Measurements from ENCODE around the gene PCDH1. TPM values are rescaled to one million over a fixed set of nuclear protein-coding genes. Genes with fewer than 3 reads are reported as not detected.

PCDH1 gene
- total and polyA plus RNA-seq, 7 donors, result 8.6 to 47.2 (median 13.2) TPM

DNA sequence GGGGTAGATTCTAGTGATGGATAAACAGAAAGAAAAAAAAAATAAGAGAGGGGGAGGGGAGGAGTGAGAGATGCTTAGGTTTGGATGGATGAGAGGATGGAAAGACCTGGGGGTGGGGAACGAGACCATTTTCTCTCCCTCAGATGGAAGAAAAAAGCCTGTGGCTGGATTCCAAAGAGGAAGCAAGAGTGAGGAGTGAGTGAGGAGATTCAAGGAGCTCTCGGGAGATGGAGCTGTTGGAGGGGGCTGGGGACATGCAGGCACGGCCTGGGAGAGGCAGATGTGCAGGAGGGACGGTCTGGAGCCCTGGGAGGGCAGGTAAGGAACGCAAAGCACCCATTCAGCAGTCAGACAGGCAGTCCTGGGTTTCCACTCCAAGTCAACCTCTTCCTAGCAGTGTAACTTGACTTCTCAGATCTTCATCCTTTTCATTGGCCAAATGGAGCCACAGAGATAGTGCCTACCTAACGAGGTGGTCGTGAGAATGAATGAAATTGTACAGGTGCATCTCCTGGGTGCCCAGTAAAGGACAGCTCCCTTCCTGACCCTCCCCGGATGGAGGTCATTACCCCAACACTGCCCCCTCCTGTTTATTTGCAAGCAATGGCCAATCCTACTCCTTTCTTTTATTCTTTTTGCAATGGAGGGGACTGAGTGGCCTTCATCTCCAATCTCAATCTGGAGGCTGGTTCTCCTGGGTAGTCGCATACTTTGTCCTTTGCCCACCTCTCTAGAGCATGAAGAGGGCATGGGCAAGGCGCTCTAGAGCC lies 52.2 kb downstream of the PCDH1 start:
- intact Hi-C loops (cut with DNase I), result no loop called here

DNA sequence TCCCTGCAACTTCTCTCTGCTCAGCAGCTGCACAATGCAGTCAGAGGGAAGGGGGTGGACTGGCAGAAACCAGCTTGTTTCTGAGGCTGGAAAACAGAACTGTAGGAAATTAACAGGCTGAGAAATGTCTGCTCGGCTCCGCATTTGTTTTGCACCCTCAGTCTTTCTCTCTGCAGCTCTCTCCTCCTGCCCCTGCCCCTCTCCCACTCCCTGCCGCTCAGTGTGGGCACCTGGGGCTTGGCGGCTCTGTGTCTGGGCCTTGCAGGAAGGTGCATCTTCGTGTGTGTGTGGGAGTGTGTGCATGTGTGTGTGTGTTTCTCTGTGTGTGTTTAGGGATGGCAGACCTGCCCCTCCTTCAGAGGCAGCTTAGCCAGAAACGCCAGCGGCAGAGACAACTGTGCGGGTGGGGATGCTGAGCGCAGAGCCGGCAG lies 53.0 kb downstream of the PCDH1 start:
- no peak overlapping the region for H3K27ac ChIP-seq
- peaks cover 0 to 11% (median 0%) of the 10 kb centered on the region in 3 donors for H3K27me3 ChIP-seq
- WGBS, 2 donors, result 56 to 71% methylated on average over 10 of the region's 10 CpGs
- H3K4me1 ChIP-seq, result no peaks in the 10 kb centered on the region
- no peak for DNase-seq
- intact Hi-C loops (cut with DNase I), result no loop called here
- H3K36me3 ChIP-seq, result no peaks in the 10 kb centered on the region
- no peaks in the 10 kb centered on the region for H3K9me3 ChIP-seq
- H3K4me3 ChIP-seq, result no peak overlapping the region
- no peak for TF ChIP-seq EP300 (IDR thresholded peaks at IDR 0.05)
- TF ChIP-seq POLR2A (IDR thresholded peaks at IDR 0.05), result no peak
- TF ChIP-seq POLR2AphosphoS5 (IDR thresholded peaks at IDR 0.05), result no peak
- TF ChIP-seq, protein P1, sequence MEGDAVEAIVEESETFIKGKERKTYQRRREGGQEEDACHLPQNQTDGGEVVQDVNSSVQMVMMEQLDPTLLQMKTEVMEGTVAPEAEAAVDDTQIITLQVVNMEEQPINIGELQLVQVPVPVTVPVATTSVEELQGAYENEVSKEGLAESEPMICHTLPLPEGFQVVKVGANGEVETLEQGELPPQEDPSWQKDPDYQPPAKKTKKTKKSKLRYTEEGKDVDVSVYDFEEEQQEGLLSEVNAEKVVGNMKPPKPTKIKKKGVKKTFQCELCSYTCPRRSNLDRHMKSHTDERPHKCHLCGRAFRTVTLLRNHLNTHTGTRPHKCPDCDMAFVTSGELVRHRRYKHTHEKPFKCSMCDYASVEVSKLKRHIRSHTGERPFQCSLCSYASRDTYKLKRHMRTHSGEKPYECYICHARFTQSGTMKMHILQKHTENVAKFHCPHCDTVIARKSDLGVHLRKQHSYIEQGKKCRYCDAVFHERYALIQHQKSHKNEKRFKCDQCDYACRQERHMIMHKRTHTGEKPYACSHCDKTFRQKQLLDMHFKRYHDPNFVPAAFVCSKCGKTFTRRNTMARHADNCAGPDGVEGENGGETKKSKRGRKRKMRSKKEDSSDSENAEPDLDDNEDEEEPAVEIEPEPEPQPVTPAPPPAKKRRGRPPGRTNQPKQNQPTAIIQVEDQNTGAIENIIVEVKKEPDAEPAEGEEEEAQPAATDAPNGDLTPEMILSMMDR (IDR thresholded peaks at IDR 0.05), result no peak

More for the DNA sequence above, 52.2 kb downstream of the PCDH1 start:
- TF ChIP-seq POLR2A (IDR thresholded peaks at IDR 0.05), result no peak
- Histone ChIP-seq H3K36me3 (no peaks in the 10 kb centered on the region), H3K4me1 (no peaks in the 10 kb centered on the region), H3K9me3 (no peaks in the 10 kb centered on the region), H3K4me3 (no peak overlapping the region), H3K27ac (peak overlapping the region in 1 of 4 donors; percentile 20), H3K27me3 (peaks cover 0 to 11% (median 0%) of the 10 kb centered on the region in 3 donors)
- 61 to 63% methylated on average over 10 of the region's 10 CpGs for WGBS, 2 donors
- DNase-seq, result no peak

DNA sequence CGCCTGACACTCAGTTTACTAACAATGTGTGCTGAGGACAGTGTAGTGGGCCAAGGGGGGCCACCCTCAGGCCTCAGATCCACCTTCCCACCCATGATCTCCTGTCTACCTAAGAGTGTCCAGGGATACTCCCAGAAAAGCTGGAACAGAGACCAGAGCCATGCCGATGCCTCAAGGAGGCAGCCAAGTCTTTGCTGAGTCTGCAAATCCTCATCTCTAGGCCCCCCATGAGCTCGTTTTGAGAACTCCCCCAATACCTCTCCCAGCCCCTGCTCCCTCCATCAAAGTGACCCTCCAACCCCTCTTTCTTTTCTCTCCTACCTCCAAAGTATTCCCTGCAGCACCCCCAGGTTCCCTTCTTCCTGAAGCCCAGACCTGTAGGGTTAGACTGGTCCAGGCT lies 53.5 kb downstream of the PCDH1 start:
- TF ChIP-seq EP300 (IDR thresholded peaks at IDR 0.05) (no peak), POLR2A (IDR thresholded peaks at IDR 0.05) (no peak), POLR2AphosphoS5 (IDR thresholded peaks at IDR 0.05) (no peak)
- TF ChIP-seq, protein P1 (IDR thresholded peaks at IDR 0.05), result no peak
- Histone ChIP-seq H3K27me3 (peaks cover 0 to 11% (median 0%) of the 10 kb centered on the region in 3 donors), H3K27ac (peak overlapping the region in 1 of 4 donors; percentile 14), H3K4me1 (no peaks in the 10 kb centered on the region), H3K36me3 (no peaks in the 10 kb centered on the region), H3K4me3 (no peak overlapping the region), H3K9me3 (no peaks in the 10 kb centered on the region)
- 82 to 86% methylated on average over 3 of the region's 3 CpGs for WGBS, 2 donors
- DNase-seq, result no peak
- intact Hi-C loops (cut with DNase I), result no loop called here

DNA sequence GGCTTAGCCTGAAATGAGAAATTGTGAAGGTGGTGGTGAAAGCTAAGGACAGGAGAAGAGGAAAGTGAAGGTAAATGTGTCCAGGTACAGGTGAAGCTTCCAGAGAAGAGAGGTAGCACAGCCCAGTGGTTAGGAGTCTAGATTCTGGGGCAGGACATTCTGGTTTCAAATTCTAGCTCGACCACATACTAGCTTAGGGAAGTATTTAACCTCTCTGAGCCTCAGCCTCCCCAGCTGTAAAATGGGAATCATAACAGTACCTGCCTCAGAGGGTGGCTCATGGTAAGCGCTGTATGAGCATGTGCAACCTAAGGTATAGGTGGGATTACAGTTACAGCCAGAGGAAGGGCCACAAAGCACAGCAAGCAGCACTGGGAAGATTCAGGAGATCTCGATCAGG lies 55.2 kb downstream of the PCDH1 start:
- TF ChIP-seq, protein P1 (IDR thresholded peaks at IDR 0.05), result no peak
- TF ChIP-seq POLR2A (IDR thresholded peaks at IDR 0.05), result no peak
- TF ChIP-seq POLR2AphosphoS5 (IDR thresholded peaks at IDR 0.05), result no peak
- no peak for TF ChIP-seq EP300 (IDR thresholded peaks at IDR 0.05)
- Histone ChIP-seq H3K4me3 (no peak overlapping the region), H3K36me3 (no peaks in the 10 kb centered on the region), H3K4me1 (no peaks in the 10 kb centered on the region), H3K9me3 (no peaks in the 10 kb centered on the region), H3K27me3 (peaks cover 0 to 11% (median 0%) of the 10 kb centered on the region in 3 donors), H3K27ac (peak overlapping the region; percentile 11 to 69 (median 46))
- 89 to 91% methylated on average over 3 of the region's 3 CpGs for WGBS, 2 donors
- intact Hi-C loops (cut with DNase I), result no loop called here
- no peak for DNase-seq

DNA sequence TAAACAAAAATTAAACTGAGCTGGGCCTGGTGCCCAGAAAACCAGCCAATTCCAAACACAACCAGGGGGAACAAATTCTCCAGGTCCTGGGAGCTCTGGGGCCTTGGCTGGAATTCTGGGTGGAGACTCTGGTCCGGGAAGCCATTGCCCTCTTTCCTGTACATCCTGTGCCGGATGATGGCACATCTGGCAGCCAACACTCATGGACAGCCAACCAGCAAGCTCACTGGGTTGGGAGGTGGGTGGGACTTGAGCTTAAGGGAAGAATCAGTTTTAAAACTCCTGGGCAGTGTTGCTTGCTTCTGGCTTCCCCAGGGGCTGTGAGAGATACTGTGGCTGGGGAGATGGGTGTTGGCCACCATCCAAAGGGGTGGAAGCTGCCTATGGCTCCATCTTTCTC lies 56.1 kb downstream of the PCDH1 start:
- DNase-seq, result no peak
- H3K4me1 ChIP-seq, result no peaks in the 10 kb centered on the region
- H3K27me3 ChIP-seq, result peaks cover 0 to 16% (median 0%) of the 10 kb centered on the region in 3 donors
- H3K9me3 ChIP-seq, result no peaks in the 10 kb centered on the region
- no peaks in the 10 kb centered on the region for H3K36me3 ChIP-seq
- no peak overlapping the region for H3K4me3 ChIP-seq
- WGBS, 2 donors, result 35 to 48% methylated on average over 2 of the region's 2 CpGs
- peak overlapping the region; percentile 29 to 69 (median 65) for H3K27ac ChIP-seq
- intact Hi-C loops (cut with DNase I), result no loop called here
- TF ChIP-seq POLR2AphosphoS5 (IDR thresholded peaks at IDR 0.05), result peak in 1 of 4 donors; percentile 13
- TF ChIP-seq EP300 (IDR thresholded peaks at IDR 0.05), result no peak
